PC-3 (cell line): Measurements from ENCODE around the gene DNAH9. TPM values are rescaled to one million over a fixed set of nuclear protein-coding genes. Genes with fewer than 3 reads are reported as not detected.
A peak's percentile ranks its signal among the peaks of the same experiment; 100 is the strongest.

Source experiments
- ATAC-seq: fragments of 200-7000 bp; cut with Tn5 transposase; 2 replicates; pipeline ENCODE4 v1.9.1; 2020; ENCODE audit warnings: mild to moderate bottlenecking, moderate library complexity
- BruUV-seq: library from RNA; stranded (reverse); fragments of 400-500 nt; replicated peaks from 2 replicates; lab custom pipeline; 2021; lab: Mats Ljungman, UMichigan
- CTCF ChIA-PET: fragments of 300-600 bp; sonication (Branson Sonifier 250); formaldehyde crosslinking; loops from one replicate; lab custom pipeline; 2022; ENCODE audit warnings: antibody characterized with exemption; lab: Charles Lee
- POLR2A ChIA-PET: fragments of 300-600 bp; sonication (Branson Sonifier 250); formaldehyde crosslinking; loops from one replicate; lab custom pipeline; 2022; ENCODE audit warnings: antibody characterized with exemption; ENCODE audit not compliant: unreplicated experiment; lab: Charles Lee
- DNase-seq: peaks from one replicate; pipeline ENCODE4 v3.0.0-alpha.2; 2015
- H2AFZ ChIP-seq: fragments of 300-600 bp; sonication (generic); 2 replicates; pipeline ENCODE4 v1.6.0; 2016; ENCODE audit warnings: antibody characterized with exemption, low read length
- H3F3A ChIP-seq: fragments of 300-600 bp; sonication (generic); one replicate; pipeline ENCODE4 v1.6.0; 2017; ENCODE audit warnings: antibody characterized with exemption, low read length, control low read depth, mild to moderate bottlenecking; ENCODE audit not compliant: unreplicated experiment
- H3K27ac ChIP-seq: fragments of 300-600 bp; sonication (generic); 2 replicates; pipeline ENCODE4 v1.5.1; 2016; ENCODE audit warnings: mild to moderate bottlenecking, low read length
- H3K27me3 ChIP-seq: fragments of 300-600 bp; sonication (generic); 2 replicates; pipeline ENCODE4 v1.6.1; 2016; ENCODE audit warnings: low read length, mixed read lengths
- H3K36me3 ChIP-seq: fragments of 300-600 bp; sonication (generic); 2 replicates; pipeline ENCODE4 v1.6.1; 2016; ENCODE audit warnings: low read depth, mixed run types, low read length, mixed read lengths
- H3K4me1 ChIP-seq: fragments of 300-600 bp; sonication (generic); 2 replicates; pipeline ENCODE4 v1.5.1; 2016; ENCODE audit warnings: low read length; ENCODE audit not compliant: insufficient read depth
- H3K4me2 ChIP-seq: fragments of 300-600 bp; sonication (generic); 2 replicates; pipeline ENCODE4 v1.6.0; 2016; ENCODE audit warnings: low read length
- H3K4me3 ChIP-seq: fragments of 300-600 bp; sonication (generic); 2 replicates; pipeline ENCODE4 v1.5.1; 2016; ENCODE audit warnings: mild to moderate bottlenecking, low read length, mixed read lengths
- H3K79me2 ChIP-seq: fragments of 300-600 bp; sonication (generic); 2 replicates; pipeline ENCODE4 v1.6.1; 2017; ENCODE audit warnings: low read length, mixed read lengths
- H3K9ac ChIP-seq: fragments of 300-600 bp; sonication (generic); 2 replicates; pipeline ENCODE4 v1.6.0; 2016; ENCODE audit warnings: mild to moderate bottlenecking, low read length
- H3K9me2 ChIP-seq: fragments of 300-600 bp; sonication (generic); replicated peaks from 2 replicates; pipeline ENCODE4 v1.6.1; 2016; ENCODE audit warnings: mixed run types, low read length, mixed read lengths
- H3K9me3 ChIP-seq: fragments of 300-600 bp; sonication (generic); 2 replicates; pipeline ENCODE4 v1.6.1; 2016; ENCODE audit warnings: low read length, mixed read lengths
- H4K20me1 ChIP-seq: fragments of 300-600 bp; sonication (generic); 2 replicates; pipeline ENCODE4 v1.6.1; 2016; ENCODE audit warnings: low read length, mixed read lengths
- CTCF ChIP-seq: fragments of 300-600 bp; sonication (generic); conservative IDR thresholded peaks from 2 replicates; pipeline ENCODE4 v1.5.1; 2017; ENCODE audit warnings: antibody characterized with exemption, low read depth, mild to moderate bottlenecking, low read length
- EZH2 ChIP-seq: fragments of 300-600 bp; sonication (generic); IDR thresholded peaks from one replicate; pipeline ENCODE4 v1.6.1; 2017; ENCODE audit warnings: antibody characterized with exemption, mild to moderate bottlenecking, low read length; ENCODE audit not compliant: unreplicated experiment
- EZH2phosphoT487 ChIP-seq: fragments of 300-600 bp; sonication (generic); IDR thresholded peaks from 2 replicates; pipeline ENCODE4 v1.6.1; 2018; ENCODE audit warnings: mild to moderate bottlenecking, antibody characterized with exemption, low read length, borderline replicate concordance
- intact Hi-C: fragments of 100-400 bp; cut with micrococcal nuclease; formaldehyde crosslinking; loops from 2 replicates; pipeline ENCODE4 v1.9.0; 2023
- total RNA-seq: library from RNA; depleted of rRNA; stranded (reverse); fragments of >200 nt; gene quantifications from 2 replicates; pipeline ENCODE4 v1.2.3, GENCODE V29; 2014

The DNAH9 gene
- total RNA-seq, 1 experiment from 2014 or later: 0.11 TPM

GRCh38 chr17:11899537-11899942 lies 301.3 kb downstream of the DNAH9 start:
- no peaks in the 10 kb centered on the region for H4K20me1 ChIP-seq
- no TSS peak for BruUV-seq
- no peak overlapping the region for H3K4me2 ChIP-seq
- H3K4me3 ChIP-seq: no peak overlapping the region
- TF ChIP-seq EZH2: no peak
- peak; percentile 33; the same call in 1 of the 2 replicates for TF ChIP-seq CTCF
- H3F3A ChIP-seq: no peaks in the 10 kb centered on the region
- ATAC-seq: no peak
- H3K79me2 ChIP-seq: no peaks in the 10 kb centered on the region
- no peak overlapping the region for H3K9ac ChIP-seq
- H3K27ac ChIP-seq: no peak overlapping the region
- no peak overlapping the region for H2AFZ ChIP-seq
- CTCF ChIA-PET: no interaction called here
- intact Hi-C loops: no loop called here
- DNase-seq: peak; percentile 10
- no peaks in the 10 kb centered on the region for H3K9me2 ChIP-seq
- no peaks in the 10 kb centered on the region for H3K27me3 ChIP-seq
- POLR2A ChIA-PET: no interaction called here
- H3K36me3 ChIP-seq: no peaks in the 10 kb centered on the region
- no peaks in the 10 kb centered on the region for H3K4me1 ChIP-seq
- H3K9me3 ChIP-seq: no peaks in the 10 kb centered on the region

GRCh38 chr17:11900041-11900476 lies 301.8 kb downstream of the DNAH9 start:
- no peaks in the 10 kb centered on the region for H3K27me3 ChIP-seq
- DNase-seq (no peak), ATAC-seq (no peak)
- intact Hi-C loops: no loop called here
- H3K36me3 ChIP-seq: no peaks in the 10 kb centered on the region
- no peaks in the 10 kb centered on the region for H3K9me2 ChIP-seq
- H4K20me1 ChIP-seq: no peaks in the 10 kb centered on the region
- H3K27ac ChIP-seq: no peak overlapping the region
- no peaks in the 10 kb centered on the region for H3K79me2 ChIP-seq
- no peaks in the 10 kb centered on the region for H3K4me1 ChIP-seq
- TF ChIP-seq CTCF (no peak), EZH2 (no peak), EZH2phosphoT487 (no peak)
- H3K4me2 ChIP-seq: no peak overlapping the region
- H3K9ac ChIP-seq: no peak overlapping the region
- no TSS peak for BruUV-seq
- H3K4me3 ChIP-seq: no peak overlapping the region
- CTCF ChIA-PET: no interaction called here
- no peak overlapping the region for H2AFZ ChIP-seq
- no peaks in the 10 kb centered on the region for H3K9me3 ChIP-seq
- H3F3A ChIP-seq: no peaks in the 10 kb centered on the region
- POLR2A ChIA-PET: no interaction called here

- Histone ChIP-seq H3K27me3 (no peaks in the 10 kb centered on the region), H3K4me3 (no peak overlapping the region), H3K9ac (no peak overlapping the region), H3K36me3 (no peaks in the 10 kb centered on the region), H4K20me1 (no peaks in the 10 kb centered on the region), H3K9me2 (no peaks in the 10 kb centered on the region), H3K4me1 (no peaks in the 10 kb centered on the region), H3K9me3 (no peaks in the 10 kb centered on the region), H3F3A (no peaks in the 10 kb centered on the region), H2AFZ (no peak overlapping the region), H3K4me2 (no peak overlapping the region), H3K79me2 (no peaks in the 10 kb centered on the region), H3K27ac (no peak overlapping the region)
- POLR2A ChIA-PET: no interaction called here
- ATAC-seq: no peak
- DNase-seq: no peak
- no TSS peak for BruUV-seq
- intact Hi-C loops: no loop called here
- TF ChIP-seq EZH2phosphoT487 (no peak), EZH2 (no peak), CTCF (no peak)
- CTCF ChIA-PET: no interaction called here
These were observed 302.4 kb downstream of the DNAH9 start for GRCh38 chr17:11900655-11901054.
